ENCODE data around the gene COX6B1.

COX6B1 gene

DNA sequence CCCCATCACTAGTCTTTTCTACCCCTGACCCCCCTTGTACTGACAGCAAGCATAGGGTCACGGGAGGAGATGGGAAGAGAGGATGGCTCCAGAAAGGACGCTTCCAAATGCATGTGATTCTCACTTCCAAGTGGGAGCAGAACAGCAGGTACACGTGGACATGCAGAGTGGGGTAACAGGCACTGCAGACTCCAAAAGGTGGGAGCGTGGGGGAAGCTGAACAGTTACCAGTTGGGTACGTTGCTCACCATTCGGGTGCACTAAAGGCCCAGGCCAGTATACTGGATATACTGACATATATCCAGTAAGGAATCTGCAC, 8.8 kb upstream of the COX6B1 start (continued):
- TF ChIP-seq, protein P1, sequence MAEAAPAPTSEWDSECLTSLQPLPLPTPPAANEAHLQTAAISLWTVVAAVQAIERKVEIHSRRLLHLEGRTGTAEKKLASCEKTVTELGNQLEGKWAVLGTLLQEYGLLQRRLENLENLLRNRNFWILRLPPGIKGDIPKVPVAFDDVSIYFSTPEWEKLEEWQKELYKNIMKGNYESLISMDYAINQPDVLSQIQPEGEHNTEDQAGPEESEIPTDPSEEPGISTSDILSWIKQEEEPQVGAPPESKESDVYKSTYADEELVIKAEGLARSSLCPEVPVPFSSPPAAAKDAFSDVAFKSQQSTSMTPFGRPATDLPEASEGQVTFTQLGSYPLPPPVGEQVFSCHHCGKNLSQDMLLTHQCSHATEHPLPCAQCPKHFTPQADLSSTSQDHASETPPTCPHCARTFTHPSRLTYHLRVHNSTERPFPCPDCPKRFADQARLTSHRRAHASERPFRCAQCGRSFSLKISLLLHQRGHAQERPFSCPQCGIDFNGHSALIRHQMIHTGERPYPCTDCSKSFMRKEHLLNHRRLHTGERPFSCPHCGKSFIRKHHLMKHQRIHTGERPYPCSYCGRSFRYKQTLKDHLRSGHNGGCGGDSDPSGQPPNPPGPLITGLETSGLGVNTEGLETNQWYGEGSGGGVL (tag by site-specific recombination; IDR thresholded peaks at IDR 0.05) = no peak
- TF ChIP-seq HOXA7 (CRISPR knock-in tag; IDR thresholded peaks at IDR 0.05; ENCODE audit: borderline replicate concordance) = no peak
- no peak for TF ChIP-seq ZNF529 (tag by site-specific recombination; IDR thresholded peaks at IDR 0.05; ENCODE audit: insufficient replicate concordance)
- TF ChIP-seq, protein P2, sequence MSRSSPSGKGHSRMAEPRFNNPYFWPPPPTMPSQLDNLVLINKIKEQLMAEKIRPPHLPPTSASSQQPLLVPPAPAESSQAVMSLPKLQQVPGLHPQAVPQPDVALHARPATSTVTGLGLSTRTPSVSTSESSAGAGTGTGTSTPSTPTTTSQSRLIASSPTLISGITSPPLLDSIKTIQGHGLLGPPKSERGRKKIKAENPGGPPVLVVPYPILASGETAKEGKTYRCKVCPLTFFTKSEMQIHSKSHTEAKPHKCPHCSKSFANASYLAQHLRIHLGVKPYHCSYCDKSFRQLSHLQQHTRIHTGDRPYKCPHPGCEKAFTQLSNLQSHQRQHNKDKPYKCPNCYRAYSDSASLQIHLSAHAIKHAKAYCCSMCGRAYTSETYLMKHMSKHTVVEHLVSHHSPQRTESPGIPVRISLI (tag by site-specific recombination; IDR thresholded peaks at IDR 0.05) = no peak
- TF ChIP-seq, protein P3, sequence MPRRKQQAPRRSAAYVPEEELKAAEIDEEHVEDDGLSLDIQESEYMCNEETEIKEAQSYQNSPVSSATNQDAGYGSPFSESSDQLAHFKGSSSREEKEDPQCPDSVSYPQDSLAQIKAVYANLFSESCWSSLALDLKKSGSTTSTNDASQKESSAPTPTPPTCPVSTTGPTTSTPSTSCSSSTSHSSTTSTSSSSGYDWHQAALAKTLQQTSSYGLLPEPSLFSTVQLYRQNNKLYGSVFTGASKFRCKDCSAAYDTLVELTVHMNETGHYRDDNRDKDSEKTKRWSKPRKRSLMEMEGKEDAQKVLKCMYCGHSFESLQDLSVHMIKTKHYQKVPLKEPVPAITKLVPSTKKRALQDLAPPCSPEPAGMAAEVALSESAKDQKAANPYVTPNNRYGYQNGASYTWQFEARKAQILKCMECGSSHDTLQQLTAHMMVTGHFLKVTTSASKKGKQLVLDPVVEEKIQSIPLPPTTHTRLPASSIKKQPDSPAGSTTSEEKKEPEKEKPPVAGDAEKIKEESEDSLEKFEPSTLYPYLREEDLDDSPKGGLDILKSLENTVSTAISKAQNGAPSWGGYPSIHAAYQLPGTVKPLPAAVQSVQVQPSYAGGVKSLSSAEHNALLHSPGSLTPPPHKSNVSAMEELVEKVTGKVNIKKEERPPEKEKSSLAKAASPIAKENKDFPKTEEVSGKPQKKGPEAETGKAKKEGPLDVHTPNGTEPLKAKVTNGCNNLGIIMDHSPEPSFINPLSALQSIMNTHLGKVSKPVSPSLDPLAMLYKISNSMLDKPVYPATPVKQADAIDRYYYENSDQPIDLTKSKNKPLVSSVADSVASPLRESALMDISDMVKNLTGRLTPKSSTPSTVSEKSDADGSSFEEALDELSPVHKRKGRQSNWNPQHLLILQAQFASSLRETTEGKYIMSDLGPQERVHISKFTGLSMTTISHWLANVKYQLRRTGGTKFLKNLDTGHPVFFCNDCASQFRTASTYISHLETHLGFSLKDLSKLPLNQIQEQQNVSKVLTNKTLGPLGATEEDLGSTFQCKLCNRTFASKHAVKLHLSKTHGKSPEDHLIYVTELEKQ (tag by site-specific recombination; IDR thresholded peaks at IDR 0.05; ENCODE audit: borderline replicate concordance) = no peak
- no peak for TF ChIP-seq ZNF114 (tag by site-specific recombination; IDR thresholded peaks at IDR 0.05)
- no peak for TF ChIP-seq TRIM28 (IDR thresholded peaks at IDR 0.05; ENCODE audit: borderline replicate concordance, low read length)
- 0 out of 2 replicates have a peak, but pooled peaks have one; percentile 1 for TF ChIP-seq ZNF366 (tag by site-specific recombination; conservative IDR thresholded peaks at IDR 0.05)
- TF ChIP-seq ZNF48 (tag by site-specific recombination; IDR thresholded peaks at IDR 0.05) = no peak
- no peak for TF ChIP-seq ZNF223 (tag by site-specific recombination; IDR thresholded peaks at IDR 0.05)
- TF ChIP-seq ZIC2 (tag by site-specific recombination; IDR thresholded peaks at IDR 0.05) = 0 out of 2 replicates have a peak, but pooled peaks have one; percentile 12
- TF ChIP-seq ZFHX2 (tag by site-specific recombination; conservative IDR thresholded peaks at IDR 0.05) = 0 out of 2 replicates have a peak, but pooled peaks have one; percentile 4
- no peak for TF ChIP-seq ZNF155 (tag by site-specific recombination; IDR thresholded peaks at IDR 0.05)
- TF ChIP-seq ZNF521 (tag by site-specific recombination; IDR thresholded peaks at IDR 0.05) = no peak
- TF ChIP-seq, protein P4, sequence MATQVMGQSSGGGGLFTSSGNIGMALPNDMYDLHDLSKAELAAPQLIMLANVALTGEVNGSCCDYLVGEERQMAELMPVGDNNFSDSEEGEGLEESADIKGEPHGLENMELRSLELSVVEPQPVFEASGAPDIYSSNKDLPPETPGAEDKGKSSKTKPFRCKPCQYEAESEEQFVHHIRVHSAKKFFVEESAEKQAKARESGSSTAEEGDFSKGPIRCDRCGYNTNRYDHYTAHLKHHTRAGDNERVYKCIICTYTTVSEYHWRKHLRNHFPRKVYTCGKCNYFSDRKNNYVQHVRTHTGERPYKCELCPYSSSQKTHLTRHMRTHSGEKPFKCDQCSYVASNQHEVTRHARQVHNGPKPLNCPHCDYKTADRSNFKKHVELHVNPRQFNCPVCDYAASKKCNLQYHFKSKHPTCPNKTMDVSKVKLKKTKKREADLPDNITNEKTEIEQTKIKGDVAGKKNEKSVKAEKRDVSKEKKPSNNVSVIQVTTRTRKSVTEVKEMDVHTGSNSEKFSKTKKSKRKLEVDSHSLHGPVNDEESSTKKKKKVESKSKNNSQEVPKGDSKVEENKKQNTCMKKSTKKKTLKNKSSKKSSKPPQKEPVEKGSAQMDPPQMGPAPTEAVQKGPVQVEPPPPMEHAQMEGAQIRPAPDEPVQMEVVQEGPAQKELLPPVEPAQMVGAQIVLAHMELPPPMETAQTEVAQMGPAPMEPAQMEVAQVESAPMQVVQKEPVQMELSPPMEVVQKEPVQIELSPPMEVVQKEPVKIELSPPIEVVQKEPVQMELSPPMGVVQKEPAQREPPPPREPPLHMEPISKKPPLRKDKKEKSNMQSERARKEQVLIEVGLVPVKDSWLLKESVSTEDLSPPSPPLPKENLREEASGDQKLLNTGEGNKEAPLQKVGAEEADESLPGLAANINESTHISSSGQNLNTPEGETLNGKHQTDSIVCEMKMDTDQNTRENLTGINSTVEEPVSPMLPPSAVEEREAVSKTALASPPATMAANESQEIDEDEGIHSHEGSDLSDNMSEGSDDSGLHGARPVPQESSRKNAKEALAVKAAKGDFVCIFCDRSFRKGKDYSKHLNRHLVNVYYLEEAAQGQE (tag by site-specific recombination; IDR thresholded peaks at IDR 0.05) = no peak
- no peak for TF ChIP-seq ZFP69B (tag by site-specific recombination; IDR thresholded peaks at IDR 0.05)
- TF ChIP-seq ZNF24 (tag by site-specific recombination; IDR thresholded peaks at IDR 0.05) = no peak

DNA sequence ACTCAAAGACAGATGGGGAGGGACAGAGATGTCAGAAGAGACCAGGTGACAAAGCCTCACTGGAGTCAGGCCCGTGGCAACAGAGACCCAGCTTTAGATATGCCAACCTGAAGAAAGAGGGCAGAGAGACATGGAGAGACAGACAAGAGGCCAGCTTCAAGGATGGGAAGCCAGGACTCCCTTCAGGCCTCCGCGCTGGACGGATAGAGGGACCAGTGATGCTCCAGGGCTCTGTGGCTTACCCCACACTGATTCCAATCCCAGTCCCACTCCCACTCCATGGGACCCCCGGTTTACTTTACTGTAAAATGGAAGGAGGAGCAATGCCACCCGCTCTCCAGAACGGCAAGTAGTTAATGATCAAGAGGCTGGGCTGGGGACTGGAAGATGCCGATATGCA, 8.3 kb upstream of the COX6B1 start:
- TF ChIP-seq ZNF600 (tag by site-specific recombination; IDR thresholded peaks at IDR 0.05) = 0 out of 2 replicates have a peak, but pooled peaks have one; percentile 6
- 0 out of 2 replicates have a peak, but pooled peaks have one; percentile 45 for TF ChIP-seq ZNF366 (tag by site-specific recombination; conservative IDR thresholded peaks at IDR 0.05)
- TF ChIP-seq ZNF792 (tag by site-specific recombination; IDR thresholded peaks at IDR 0.05) = no peak
- Histone ChIP-seq H3K36me3 (ENCODE audit: control insufficient read depth in 2 of 2, insufficient read depth in 1 of 2, low read length in 2 of 2) (peaks cover 36 to 40% of the 10 kb centered on the region in 2 experiments), H3K4me3 (ENCODE audit: low read depth, low read length) (no peak overlapping the region), H3K4me1 (ENCODE audit: control insufficient read depth, insufficient read depth, low read length) (peaks cover 21% of the 10 kb centered on the region), H3K9me3 (ENCODE audit: control insufficient read depth, insufficient read depth, low read depth, low read length) (no peaks in the 10 kb centered on the region), H3K27ac (ENCODE audit: extremely low read depth, low read depth, low read length) (peak overlapping the region; percentile 60; the same call in 1 of the 2 replicates)
- ChIA-PET CTCF (interaction anchor here (1.1 to 1.4 kb wide), 2 partner anchors 84 to 91 kb away, joined by 3 to 4 read pairs; no protein-coding TSS in a partner anchor), POLR2A (interaction anchor here (0.7 to 1.2 kb wide), 3 partner anchors 8 to 21 kb away, joined by 3 to 7 read pairs (median 4); partner anchors contain the start of gene COX6B1)

All from HEK293 (cell line).